H1 (cell line): ENCODE data around the gene TTI1. TPM values are rescaled to one million over a fixed set of nuclear protein-coding genes. Genes with fewer than 3 reads are reported as not detected.

Experiments used
- BCL11A ChIP-seq, 2 experiments: IDR thresholded peaks; one replicate each; pipeline ENCODE4 v1.6.1; 2011; ENCODE audit warnings: low read depth in 2 of 2, low read length in 2 of 2, mild to moderate bottlenecking in 2 of 2
- CEBPB ChIP-seq: IDR thresholded peaks from 2 replicates; pipeline ENCODE4 v1.6.1; 2012; ENCODE audit warnings: low read depth, low read length
- CHD7 ChIP-seq: fragments of 300-600 bp; sonication (generic); IDR thresholded peaks from 2 replicates; pipeline ENCODE4 v1.7.1; 2012; ENCODE audit warnings: low read length, moderate library complexity, mild to moderate bottlenecking, inconsistent platforms; ENCODE audit not compliant: insufficient replicate concordance
- CREB1 ChIP-seq: IDR thresholded peaks from 2 replicates; pipeline ENCODE4 v1.6.1; 2012; ENCODE audit warnings: inconsistent platforms
- FOSL1 ChIP-seq: IDR thresholded peaks from 2 replicates; pipeline ENCODE4 v1.6.1; 2011; ENCODE audit warnings: mild to moderate bottlenecking, low read depth, low read length, moderate library complexity; ENCODE audit not compliant: insufficient read depth
- JUN ChIP-seq: IDR thresholded peaks from 2 replicates; pipeline ENCODE4 v1.6.1; 2011; ENCODE audit warnings: low read depth, mild to moderate bottlenecking, improper control_type of control experiment, low read length
- KDM4A ChIP-seq: IDR thresholded peaks from one replicate; pipeline ENCODE4 v1.7.1; 2012; ENCODE audit warnings: low read depth, mild to moderate bottlenecking, moderate library complexity, low read length, inconsistent platforms; ENCODE audit not compliant: severe bottlenecking
- RFX5 ChIP-seq: IDR thresholded peaks from 2 replicates; pipeline ENCODE4 v1.6.1; 2011; ENCODE audit warnings: low read depth, low read length, improper control_type of control experiment, borderline replicate concordance
- SIRT6 ChIP-seq: IDR thresholded peaks from one replicate; pipeline ENCODE4 v1.7.1; 2012; ENCODE audit warnings: low read length, inconsistent platforms
- SRF ChIP-seq: IDR thresholded peaks from 2 replicates; pipeline ENCODE4 v1.6.1; 2011; ENCODE audit warnings: mild to moderate bottlenecking, low read depth, low read length, moderate library complexity
- TAF1 ChIP-seq: IDR thresholded peaks from 2 replicates; pipeline ENCODE4 v1.6.1; 2011; ENCODE audit warnings: mild to moderate bottlenecking, low read depth, low read length
- TAF7 ChIP-seq: optimal IDR thresholded peaks from 2 replicates; pipeline ENCODE3; 2011; ENCODE audit warnings: low read depth, mild to moderate bottlenecking, inconsistent platforms, low read length, moderate library complexity, borderline replicate concordance
- polyA plus RNA-seq, 7 experiments: library from polyadenylated mRNA; depleted of rRNA in 3 of 7; stranded (reverse) in 5 of 7; unstranded in 2 of 7; fragments of >200 nt in 5 of 7; fragments of 200-250 nt in 2 of 7; gene quantifications; 1 replicate in 5 of 7; 2 replicates in 1 of 7; 4 replicates in 1 of 7; pipeline versions ENCODE4 v1.2.1 to v1.2.3, GENCODE V29; 2011 to 2013; ENCODE audit warnings: missing spikeins in 2 of 7, mixed read lengths in 2 of 7
- total RNA-seq: library from RNA; stranded (reverse); fragmentation: NEBNext Ultra II Directional; extraction: Animal tissue kit (Norgen Biotek cat#: 25700); gene quantifications from 2 replicates; pipeline ENCODE4 v1.2.1, GENCODE V29; 2021
- TF ChIP-seq, protein P1 (sequence below): IDR thresholded peaks from 2 replicates; pipeline ENCODE4 v1.6.1; 2012; ENCODE audit warnings: inconsistent platforms

The TTI1 gene
- total and polyA plus RNA-seq, 2 of the 8 experiments (the other 6 are each of a cell fraction or from before 2014, with no cell fraction given): 34.1 to 47.0 TPM

DNA sequence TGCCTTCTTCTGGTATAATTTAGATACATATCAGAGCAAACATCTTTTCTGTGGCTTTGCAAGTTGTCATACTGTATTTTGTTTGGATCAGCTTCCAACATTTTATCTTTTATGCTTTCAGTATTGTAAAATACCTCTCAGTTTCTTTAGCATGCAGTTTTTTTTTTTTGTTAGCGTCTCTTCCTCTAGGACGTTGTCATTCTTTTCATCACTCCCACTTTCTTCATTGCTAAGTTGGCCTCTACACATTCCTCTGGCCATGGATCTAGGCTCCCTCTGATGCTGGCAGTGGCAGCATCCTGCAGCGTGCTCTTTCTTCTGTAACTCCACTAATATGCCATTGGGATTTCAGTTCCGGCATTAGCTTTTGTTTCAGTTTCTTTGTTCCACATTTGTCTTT is 22.0 kb upstream of the TTI1 start (continued):
- no peak for TF ChIP-seq CHD7
- TF ChIP-seq, protein P1, sequence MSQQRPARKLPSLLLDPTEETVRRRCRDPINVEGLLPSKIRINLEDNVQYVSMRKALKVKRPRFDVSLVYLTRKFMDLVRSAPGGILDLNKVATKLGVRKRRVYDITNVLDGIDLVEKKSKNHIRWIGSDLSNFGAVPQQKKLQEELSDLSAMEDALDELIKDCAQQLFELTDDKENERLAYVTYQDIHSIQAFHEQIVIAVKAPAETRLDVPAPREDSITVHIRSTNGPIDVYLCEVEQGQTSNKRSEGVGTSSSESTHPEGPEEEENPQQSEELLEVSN: no peak
- TF ChIP-seq RFX5: no peak
- TF ChIP-seq SIRT6: no peak
- TF ChIP-seq TAF7: no peak
- TF ChIP-seq SRF: no peak
- no peak for TF ChIP-seq FOSL1
- TF ChIP-seq BCL11A (IDR thresholded peaks at IDR 0.05; ENCODE audit: low read depth in 2 of 2, low read length in 2 of 2): no peak
- TF ChIP-seq KDM4A: no peak
- no peak for TF ChIP-seq JUN
- no peak for TF ChIP-seq CREB1
- TF ChIP-seq TAF1: no peak
- TF ChIP-seq CEBPB: no peak
